MM.1S (cell line): Measurements from ENCODE around the gene STAMBP.

Experiments
- DNase-seq: peaks from one replicate; pipeline ENCODE4 v3.0.0-alpha.2; 2015
- H2AFZ ChIP-seq: fragments of 300-600 bp; sonication (generic); 2 replicates; pipeline ENCODE4 v1.6.0; 2016; ENCODE audit warnings: antibody characterized with exemption, low read length
- H3F3A ChIP-seq: fragments of 300-600 bp; sonication (generic); 2 replicates; pipeline ENCODE4 v1.6.1; 2016; ENCODE audit warnings: mild to moderate bottlenecking, antibody characterized with exemption, low read length, moderate library complexity, mixed read lengths; ENCODE audit not compliant: insufficient read depth
- H3K27ac ChIP-seq: fragments of 300-600 bp; sonication (generic); 2 replicates; pipeline ENCODE4 v1.5.1; 2016; ENCODE audit warnings: mild to moderate bottlenecking, low read length
- H3K27me3 ChIP-seq: fragments of 300-600 bp; sonication (generic); replicated peaks from 2 replicates; pipeline ENCODE4 v1.6.0; 2016; ENCODE audit warnings: low read length; ENCODE audit not compliant: insufficient read depth
- H3K36me3 ChIP-seq: fragments of 300-600 bp; sonication (generic); replicated peaks from 2 replicates; pipeline ENCODE4 v1.6.1; 2016; ENCODE audit warnings: mild to moderate bottlenecking, low read length, mixed read lengths; ENCODE audit not compliant: insufficient read depth
- H3K4me1 ChIP-seq: fragments of 300-600 bp; sonication (generic); 2 replicates; pipeline ENCODE4 v1.6.1; 2016; ENCODE audit warnings: low read length, mixed read lengths
- H3K4me2 ChIP-seq: fragments of 300-600 bp; sonication (generic); 2 replicates; pipeline ENCODE4 v1.6.0; 2016; ENCODE audit warnings: low read depth, low read length
- H3K4me3 ChIP-seq: fragments of 300-600 bp; sonication (generic); 2 replicates; pipeline ENCODE4 v1.5.1; 2016; ENCODE audit warnings: low read length, mixed read lengths
- H3K79me2 ChIP-seq: fragments of 300-600 bp; sonication (generic); 2 replicates; pipeline ENCODE4 v1.6.1; 2016; ENCODE audit warnings: mixed run types, low read length, mixed read lengths
- H3K9ac ChIP-seq: fragments of 300-600 bp; sonication (generic); 2 replicates; pipeline ENCODE4 v1.6.1; 2016; ENCODE audit warnings: low read length, mixed read lengths
- H3K9me2 ChIP-seq: fragments of 300-600 bp; sonication (generic); replicated peaks from 2 replicates; pipeline ENCODE4 v1.6.1; 2016; ENCODE audit warnings: mild to moderate bottlenecking, low read length, mixed read lengths; ENCODE audit not compliant: insufficient read depth
- H3K9me3 ChIP-seq: fragments of 300-600 bp; sonication (generic); replicated peaks from 2 replicates; pipeline ENCODE4 v1.6.1; 2016; ENCODE audit warnings: mild to moderate bottlenecking, low read length, mixed read lengths; ENCODE audit not compliant: insufficient read depth
- H4K20me1 ChIP-seq: fragments of 300-600 bp; sonication (generic); 2 replicates; pipeline ENCODE4 v1.6.1; 2016; ENCODE audit warnings: mild to moderate bottlenecking, low read length, moderate library complexity, mixed read lengths; ENCODE audit not compliant: insufficient read depth
- CTCF ChIP-seq: fragments of 300-600 bp; sonication (generic); IDR thresholded peaks from 2 replicates; pipeline ENCODE4 v1.5.1; 2016; ENCODE audit warnings: antibody characterized with exemption, low read length, mixed read lengths
- EZH2 ChIP-seq: fragments of 300-600 bp; sonication (generic); optimal IDR thresholded peaks from 2 replicates; pipeline ENCODE3; 2017; ENCODE audit warnings: low read depth, mild to moderate bottlenecking, antibody characterized with exemption, low read length, mixed read lengths
- EZH2phosphoT487 ChIP-seq: fragments of 300-600 bp; sonication (generic); IDR thresholded peaks from 2 replicates; pipeline ENCODE4 v1.6.1; 2018; ENCODE audit warnings: antibody characterized with exemption, low read length

STAMBP gene

DNA sequence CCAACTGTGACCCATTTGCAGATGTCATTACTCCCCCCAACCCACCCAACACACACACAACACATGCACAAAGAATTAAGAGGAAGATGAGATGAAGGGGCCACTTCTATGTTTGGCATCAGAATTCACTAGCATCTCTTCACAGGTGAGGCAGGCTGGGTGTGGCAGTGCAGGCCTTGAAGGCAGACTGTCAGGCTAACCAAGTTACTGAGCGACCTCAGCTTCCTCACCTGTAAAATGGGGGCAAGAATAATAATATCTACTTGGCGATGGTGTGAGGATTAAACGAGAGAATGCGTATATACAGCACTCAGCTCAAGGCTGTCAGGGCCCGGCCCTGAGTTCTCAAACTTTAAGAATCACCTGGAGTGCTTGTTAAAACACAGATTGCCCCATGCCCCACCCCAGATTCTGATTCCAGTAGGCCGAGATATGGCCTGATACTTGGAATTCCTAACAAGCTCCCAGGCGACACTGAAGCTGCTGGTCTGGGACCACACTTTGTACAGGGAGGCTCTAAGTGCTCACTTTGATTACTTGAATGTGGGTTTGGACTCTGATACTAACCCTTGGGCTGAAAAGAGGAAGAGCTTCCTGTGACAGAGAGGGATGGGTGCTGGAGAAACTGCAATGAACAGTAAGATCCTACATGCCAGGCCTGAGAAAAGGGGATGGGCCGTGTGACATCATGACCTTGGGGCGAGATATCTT is 65.2 kb downstream of the STAMBP start:
- no peak overlapping the region for H3K4me3 ChIP-seq
- H3K4me2 ChIP-seq, result no peak overlapping the region
- no peaks in the 10 kb centered on the region for H3K9me2 ChIP-seq
- no peaks in the 10 kb centered on the region for H4K20me1 ChIP-seq
- TF ChIP-seq EZH2 (no peak), CTCF (no peak), EZH2phosphoT487 (no peak)
- H2AFZ ChIP-seq, result no peak overlapping the region
- H3K79me2 ChIP-seq, result no peaks in the 10 kb centered on the region
- no peak overlapping the region for H3K9ac ChIP-seq
- DNase-seq, result no peak
- H3K4me1 ChIP-seq, result no peaks in the 10 kb centered on the region
- no peaks in the 10 kb centered on the region for H3F3A ChIP-seq
- no peak overlapping the region for H3K27ac ChIP-seq
- H3K36me3 ChIP-seq, result no peaks in the 10 kb centered on the region
- no peaks in the 10 kb centered on the region for H3K27me3 ChIP-seq
- no peaks in the 10 kb centered on the region for H3K9me3 ChIP-seq

- no peaks in the 10 kb centered on the region for H3K27me3 ChIP-seq
- no peak for TF ChIP-seq CTCF
- no peak for TF ChIP-seq EZH2
- no peaks in the 10 kb centered on the region for H3K79me2 ChIP-seq
- no peaks in the 10 kb centered on the region for H3K36me3 ChIP-seq
- no peaks in the 10 kb centered on the region for H3K9me2 ChIP-seq
- no peaks in the 10 kb centered on the region for H4K20me1 ChIP-seq
- no peak overlapping the region for H3K4me2 ChIP-seq
- no peak for DNase-seq
- H3K4me3 ChIP-seq, result no peak overlapping the region
- no peaks in the 10 kb centered on the region for H3K9me3 ChIP-seq
- H3F3A ChIP-seq, result no peaks in the 10 kb centered on the region
- no peak overlapping the region for H3K27ac ChIP-seq
- H3K4me1 ChIP-seq, result no peaks in the 10 kb centered on the region
- H2AFZ ChIP-seq, result no peak overlapping the region
- no peak overlapping the region for H3K9ac ChIP-seq
Observed at GRCh38 chr2:73894475-73894850, 65.7 kb downstream of the STAMBP start.

GRCh38 chr2:73894877-73895276 is 66.1 kb downstream of the STAMBP start:
- Histone ChIP-seq H3K79me2 (no peaks in the 10 kb centered on the region), H4K20me1 (no peaks in the 10 kb centered on the region), H3K4me3 (no peak overlapping the region), H3K9ac (no peak overlapping the region), H3K27me3 (no peaks in the 10 kb centered on the region), H2AFZ (no peak overlapping the region), H3K27ac (no peak overlapping the region), H3K9me3 (no peaks in the 10 kb centered on the region), H3K4me1 (no peaks in the 10 kb centered on the region), H3K9me2 (no peaks in the 10 kb centered on the region), H3K4me2 (no peak overlapping the region), H3K36me3 (no peaks in the 10 kb centered on the region), H3F3A (no peaks in the 10 kb centered on the region)
- TF ChIP-seq EZH2phosphoT487 (no peak), EZH2 (no peak), CTCF (no peak)
- no peak for DNase-seq
